ENCODE data around the gene IFI44. TPM values are rescaled to one million over a fixed set of nuclear protein-coding genes. Genes with fewer than 3 reads are reported as not detected.

Gene IFI44
- total and polyA plus RNA-seq, 2 donors (not counting 3 experiments of a cell fraction or from before 2014, with no cell fraction given) = 11.8 to 12.3 TPM

GRCh38 chr1:78687914-78688313, 38.3 kb downstream of the IFI44 start:
- Histone ChIP-seq H3K4me1 (ENCODE audit: control insufficient read depth, extremely low read depth, insufficient read depth, low read length) (peaks cover 2% of the 10 kb centered on the region), H3K9ac (replicated peaks; ENCODE audit: extremely low read depth, insufficient read depth, low read length) (no peak overlapping the region), H3K36me3 (ENCODE audit: control insufficient read depth in 2 of 2, extremely low read depth in 1 of 2, insufficient read depth in 2 of 2, low read length in 2 of 2) (no peaks in the 10 kb centered on the region), H3K4me2 (ENCODE audit: insufficient read depth, low read length) (no peak overlapping the region), H3K27ac (ENCODE audit: insufficient read depth, low read depth, low read length) (no peak overlapping the region), H2AFZ (ENCODE audit: low read depth, low read length) (no peak overlapping the region), H3K9me1 (replicated peaks; ENCODE audit: control insufficient read depth, extremely low read depth, insufficient read depth, low read length) (no peaks in the 10 kb centered on the region), H3K9me3 (replicated peaks; ENCODE audit: control insufficient read depth, insufficient read depth, low read length) (no peaks in the 10 kb centered on the region), H3K27me3 (ENCODE audit: control insufficient read depth in 2 of 2, insufficient read depth in 2 of 2, low read length in 2 of 2) (no peaks in the 10 kb centered on the region), H3K79me2 (ENCODE audit: control insufficient read depth, insufficient read depth, low read length) (no peaks in the 10 kb centered on the region), H4K20me1 (replicated peaks; ENCODE audit: control insufficient read depth, extremely low read depth, insufficient read depth, low read length) (no peaks in the 10 kb centered on the region), H3K4me3 (replicated peaks in 1 of 3; ENCODE audit: insufficient read depth in 1 of 3, low read depth in 1 of 3, low read length in 3 of 3) (no peak overlapping the region)
- dilution Hi-C loops (cut with MboI; ENCODE audit: extremely low pct_ligation_motif_present, low sequenced_read_pairs) = no loop called here
- ChIA-PET CTCF (interaction anchor here (1.6 to 2.1 kb wide), 4 partner anchors 17 to 509 kb away, joined by 4 to 38 read pairs (median 10); no protein-coding TSS in a partner anchor), POLR2A (no interaction called here)
- DNase-seq (ENCODE audit: low read depth, low spot score) = peak; percentile 5
- no TSS peak for BruUV-seq (replicated peaks)
- FAIRE-seq = no peak
- TF ChIP-seq JUN (IDR thresholded peaks at IDR 0.05; ENCODE audit: borderline replicate concordance, insufficient read depth, insufficient read length, low read depth) (no peak), FOS (IDR thresholded peaks at IDR 0.05; ENCODE audit: borderline replicate concordance, insufficient read depth, low read length) (peak; percentile 59), GATA2 (IDR thresholded peaks at IDR 0.05; ENCODE audit: insufficient read depth, insufficient read length, low read depth, low read length) (no peak)
- intact Hi-C loops (cut with micrococcal nuclease) = loop anchor here (2.0 to 5.0 kb wide), 2 partner anchors 145 to 664 kb away; no protein-coding TSS in a partner anchor

- no peak overlapping the region for H3K4me2 ChIP-seq (ENCODE audit: insufficient read depth, low read length)
- TF ChIP-seq GATA2 (IDR thresholded peaks at IDR 0.05; ENCODE audit: insufficient read depth, insufficient read length, low read depth, low read length) = no peak
- no peak for TF ChIP-seq EZH2 (IDR thresholded peaks at IDR 0.05; ENCODE audit: borderline replicate concordance, low read depth, low read length, severe bottlenecking)
- TF ChIP-seq CTCF (IDR thresholded peaks at IDR 0.05; ENCODE audit: extremely low read depth in 1 of 2, insufficient read depth in 1 of 2, low read depth in 1 of 2, low read length in 2 of 2) = no peak
- TF ChIP-seq POLR2A (IDR thresholded peaks at IDR 0.05; ENCODE audit: low read depth, low read length) = no peak
- TF ChIP-seq POLR2AphosphoS5 (IDR thresholded peaks at IDR 0.05; ENCODE audit: insufficient read depth, low read depth, low read length) = no peak
- TF ChIP-seq MYC (IDR thresholded peaks at IDR 0.05; ENCODE audit: low read depth, low read length) = no peak
- TF ChIP-seq JUN (IDR thresholded peaks at IDR 0.05; ENCODE audit: borderline replicate concordance, insufficient read depth, insufficient read length, low read depth) = no peak
- TF ChIP-seq, protein P1, sequence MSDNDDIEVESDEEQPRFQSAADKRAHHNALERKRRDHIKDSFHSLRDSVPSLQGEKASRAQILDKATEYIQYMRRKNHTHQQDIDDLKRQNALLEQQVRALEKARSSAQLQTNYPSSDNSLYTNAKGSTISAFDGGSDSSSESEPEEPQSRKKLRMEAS (IDR thresholded peaks at IDR 0.05; ENCODE audit: insufficient read depth, insufficient read length) = no peak
- no peak for TF ChIP-seq FOS (IDR thresholded peaks at IDR 0.05; ENCODE audit: borderline replicate concordance, insufficient read depth, low read length)
- H3K9me3 ChIP-seq (replicated peaks; ENCODE audit: control insufficient read depth, insufficient read depth, low read length) = no peaks in the 10 kb centered on the region
- H3K4me3 ChIP-seq (replicated peaks in 1 of 3; ENCODE audit: insufficient read depth in 1 of 3, low read depth in 1 of 3, low read length in 3 of 3) = no peak overlapping the region
- no peaks in the 10 kb centered on the region for H3K9me1 ChIP-seq (replicated peaks; ENCODE audit: control insufficient read depth, extremely low read depth, insufficient read depth, low read length)
- H3K36me3 ChIP-seq (ENCODE audit: control insufficient read depth in 2 of 2, extremely low read depth in 1 of 2, insufficient read depth in 2 of 2, low read length in 2 of 2) = no peaks in the 10 kb centered on the region
- CTCF ChIA-PET = interaction anchor here (0.7 to 2.1 kb wide), 8 partner anchors 16 to 665 kb away, joined by 3 to 38 read pairs (median 6); no protein-coding TSS in a partner anchor
- POLR2A ChIA-PET = no interaction called here
- H3K9ac ChIP-seq (replicated peaks; ENCODE audit: extremely low read depth, insufficient read depth, low read length) = no peak overlapping the region
- peak overlapping the region; percentile 70 for H2AFZ ChIP-seq (ENCODE audit: low read depth, low read length)
- FAIRE-seq (peak; percentile 65), DNase-seq (ENCODE audit: low read depth, low spot score) (peak; percentile 56)
- no TSS peak for BruUV-seq (replicated peaks)
- H3K27ac ChIP-seq (ENCODE audit: insufficient read depth, low read depth, low read length) = no peak overlapping the region
- H3K27me3 ChIP-seq (ENCODE audit: control insufficient read depth in 2 of 2, insufficient read depth in 2 of 2, low read length in 2 of 2) = no peaks in the 10 kb centered on the region
- peaks cover 2% of the 10 kb centered on the region for H3K4me1 ChIP-seq (ENCODE audit: control insufficient read depth, extremely low read depth, insufficient read depth, low read length)
- dilution Hi-C loops (cut with MboI; ENCODE audit: extremely low pct_ligation_motif_present, low sequenced_read_pairs) = no loop called here
- intact Hi-C loops (cut with micrococcal nuclease) = loop anchor here (2.0 to 5.0 kb wide), 2 partner anchors 144 to 664 kb away; no protein-coding TSS in a partner anchor
- no peaks in the 10 kb centered on the region for H3K79me2 ChIP-seq (ENCODE audit: control insufficient read depth, insufficient read depth, low read length)
- no peaks in the 10 kb centered on the region for H4K20me1 ChIP-seq (replicated peaks; ENCODE audit: control insufficient read depth, extremely low read depth, insufficient read depth, low read length)
These were observed 39.1 kb downstream of the IFI44 start for GRCh38 chr1:78688697-78689096.

Data from endothelial cell of umbilical vein (primary cell).